ENCODE data around the gene WDR64. TPM values are rescaled to one million over a fixed set of nuclear protein-coding genes. Genes with fewer than 3 reads are reported as not detected.

The WDR64 gene
- total RNA-seq, 1 donor from 2014 or later, result 0.17 TPM

- Mint-ChIP-seq H3K27ac (ENCODE audit: unreplicated experiment) (no peak overlapping the region), H3K27me3 (ENCODE audit: low read depth) (peaks cover 11% of the 10 kb centered on the region), H3K4me1 (ENCODE audit: low read depth) (no peaks in the 10 kb centered on the region), H3K4me3 (ENCODE audit: unreplicated experiment) (no peak overlapping the region), H3K36me3 (ENCODE audit: low read depth) (no peaks in the 10 kb centered on the region), H3K9me3 (ENCODE audit: low read depth) (peaks cover 2% of the 10 kb centered on the region)
- no peak for DNase-seq (ENCODE audit: low spot score)
- no peak for TF ChIP-seq CTCF (IDR thresholded peaks at IDR 0.05)
Measured at GRCh38 chr1:241749945-241750695, 98.0 kb downstream of the WDR64 start.

- Mint-ChIP-seq H3K9me3 (ENCODE audit: low read depth) (peaks cover 3% of the 10 kb centered on the region), H3K4me1 (ENCODE audit: low read depth) (no peaks in the 10 kb centered on the region), H3K4me3 (ENCODE audit: unreplicated experiment) (no peak overlapping the region), H3K36me3 (ENCODE audit: low read depth) (no peaks in the 10 kb centered on the region), H3K27me3 (ENCODE audit: low read depth) (peaks cover 13% of the 10 kb centered on the region), H3K27ac (ENCODE audit: unreplicated experiment) (no peak overlapping the region)
- DNase-seq (ENCODE audit: low spot score), result no peak
- no peak for TF ChIP-seq CTCF (IDR thresholded peaks at IDR 0.05)
Measured at GRCh38 chr1:241751524-241751923, 99.4 kb downstream of the WDR64 start.

- Mint-ChIP-seq H3K4me3 (ENCODE audit: unreplicated experiment) (no peak overlapping the region), H3K4me1 (ENCODE audit: low read depth) (no peaks in the 10 kb centered on the region), H3K27ac (ENCODE audit: unreplicated experiment) (no peak overlapping the region), H3K27me3 (ENCODE audit: low read depth) (peaks cover 14% of the 10 kb centered on the region), H3K36me3 (ENCODE audit: low read depth) (no peaks in the 10 kb centered on the region), H3K9me3 (ENCODE audit: low read depth) (no peaks in the 10 kb centered on the region)
- DNase-seq (ENCODE audit: low spot score), result no peak
- no peak for TF ChIP-seq CTCF (IDR thresholded peaks at IDR 0.05)
Measured at GRCh38 chr1:241762713-241763339, 110.7 kb downstream of the WDR64 start.

- no peaks in the 10 kb centered on the region for H3K4me1 Mint-ChIP-seq (ENCODE audit: low read depth)
- no peak for DNase-seq (ENCODE audit: low spot score)
- H3K27me3 Mint-ChIP-seq (ENCODE audit: low read depth), result peaks cover 11% of the 10 kb centered on the region
- no peaks in the 10 kb centered on the region for H3K9me3 Mint-ChIP-seq (ENCODE audit: low read depth)
- H3K36me3 Mint-ChIP-seq (ENCODE audit: low read depth), result no peaks in the 10 kb centered on the region
- no peak overlapping the region for H3K27ac Mint-ChIP-seq (ENCODE audit: unreplicated experiment)
- H3K4me3 Mint-ChIP-seq (ENCODE audit: unreplicated experiment), result no peak overlapping the region
- TF ChIP-seq CTCF (IDR thresholded peaks at IDR 0.05), result no peak
Measured at GRCh38 chr1:241765390-241765789, 113.3 kb downstream of the WDR64 start.

- H3K27ac Mint-ChIP-seq (ENCODE audit: unreplicated experiment), result no peak overlapping the region
Measured at GRCh38 chr1:241767737-241768136, 115.7 kb downstream of the WDR64 start.

More at GRCh38 chr1:241767737-241768136, 115.7 kb downstream of the WDR64 start:
- no peaks in the 10 kb centered on the region for H3K36me3 Mint-ChIP-seq (ENCODE audit: low read depth)
- no peaks in the 10 kb centered on the region for H3K9me3 Mint-ChIP-seq (ENCODE audit: low read depth)
- DNase-seq (ENCODE audit: low spot score), result no peak
- peaks cover 11% of the 10 kb centered on the region for H3K27me3 Mint-ChIP-seq (ENCODE audit: low read depth)
- TF ChIP-seq CTCF (IDR thresholded peaks at IDR 0.05), result no peak
- H3K4me1 Mint-ChIP-seq (ENCODE audit: low read depth), result no peaks in the 10 kb centered on the region
- H3K4me3 Mint-ChIP-seq (ENCODE audit: unreplicated experiment), result no peak overlapping the region
